B cell (primary cell): ENCODE data around the gene PRR3. TPM values are rescaled to one million over a fixed set of nuclear protein-coding genes. Genes with fewer than 3 reads are reported as not detected.

Experiments
- ATAC-seq: fragments of 200-7000 bp; cut with Tn5 transposase; one replicate; pipeline ENCODE4 v1.10.0; 2021; ENCODE audit warnings: low read depth, mild to moderate bottlenecking, moderate number of reproducible peaks, moderate library complexity
- CTCF ChIA-PET: fragments of 350-600 bp; sonication (Branson Sonifier 250); formaldehyde crosslinking; loops from one replicate; lab custom pipeline; 2021; ENCODE audit warnings: antibody characterized with exemption, inconsistent platforms; lab: Charles Lee
- POLR2A ChIA-PET: fragments of 350-600 bp; sonication (Branson Sonifier 250); formaldehyde crosslinking; loops from one replicate; lab custom pipeline; 2021; ENCODE audit warnings: antibody characterized with exemption; lab: Charles Lee
- DNase-seq: peaks from one replicate; pipeline ENCODE4 v3.0.0; 2013
- H2AFZ ChIP-seq: 2 replicates; pipeline ENCODE4 v1.6.1; 2012; ENCODE audit warnings: mild to moderate bottlenecking, low read depth, low read length; ENCODE audit not compliant: insufficient read depth, poor library complexity, severe bottlenecking
- H3K27ac ChIP-seq, 2 donors: 1 replicate in 1 of 2; 2 replicates in 1 of 2; pipeline ENCODE4 v1.5.1; 2012 to 2013; ENCODE audit warnings: low read length in 2 of 2, mild to moderate bottlenecking in 2 of 2, moderate library complexity in 1 of 2
- H3K27me3 ChIP-seq, 4 experiments: fragments of 200-600 bp in 1 of 4; sonication (generic) in 1 of 4; replicated peaks in 1 of 4; 1 replicate in 2 of 4; 2 replicates in 2 of 4; pipeline versions ENCODE4 v1.6.1 to v1.7.0; 2013 to 2016; ENCODE audit warnings: low read length in 3 of 4, mild to moderate bottlenecking in 2 of 4, mixed read lengths in 1 of 4, moderate library complexity in 1 of 4; ENCODE audit not compliant: insufficient read depth in 4 of 4, control insufficient read depth in 3 of 4; ENCODE audit errors: control extremely low read depth in 1 of 4
- H3K36me3 ChIP-seq, 2 experiments: replicated peaks in 1 of 2; 1 replicate in 1 of 2; 2 replicates in 1 of 2; pipeline versions ENCODE4 v1.6.1 to v1.7.1; 2013; ENCODE audit warnings: low read length in 1 of 2; ENCODE audit not compliant: insufficient read depth in 2 of 2, control insufficient read depth in 1 of 2; ENCODE audit errors: control extremely low read depth in 1 of 2, extremely low read depth in 1 of 2
- H3K4me1 ChIP-seq, 2 donors: fragments of 200-600 bp in 1 of 2; sonication (generic) in 1 of 2; 1 replicate in 1 of 2; 2 replicates in 1 of 2; pipeline versions ENCODE4 v1.5.1 to v1.6.1; 2013 to 2017; ENCODE audit warnings: low read length in 2 of 2; ENCODE audit not compliant: control insufficient read depth in 2 of 2, insufficient read depth in 2 of 2
- H3K4me2 ChIP-seq: replicated peaks from 2 replicates; pipeline ENCODE3; 2012; ENCODE audit warnings: mild to moderate bottlenecking, low read depth, low read length; ENCODE audit not compliant: poor library complexity, severe bottlenecking
- H3K4me3 ChIP-seq, 5 experiments: fragments of 200-600 bp in 1 of 5; sonication (generic) in 1 of 5; 1 replicate in 3 of 5; 2 replicates in 2 of 5; pipeline versions ENCODE4 v1.5.1 to v1.7.0; 2011 to 2016; ENCODE audit warnings: low read length in 4 of 5, mild to moderate bottlenecking in 4 of 5, low read depth in 2 of 5, control low read depth in 1 of 5, moderate library complexity in 1 of 5; ENCODE audit not compliant: insufficient read depth in 1 of 5; ENCODE audit errors: control extremely low read depth in 1 of 5, extremely low read depth in 1 of 5
- H3K79me2 ChIP-seq: fragments of 200-600 bp; sonication (generic); one replicate; pipeline ENCODE4 v1.6.0; 2016; ENCODE audit warnings: low read length; ENCODE audit not compliant: control insufficient read depth, insufficient read depth
- H3K9ac ChIP-seq: fragments of 200-600 bp; sonication (generic); 2 replicates; pipeline ENCODE4 v1.6.1; 2017; ENCODE audit warnings: mild to moderate bottlenecking, low read length, moderate library complexity
- H3K9me3 ChIP-seq, 3 donors: one replicate each; pipeline versions ENCODE4 v1.6.1 to v1.7.1; 2013; ENCODE audit warnings: low read length in 2 of 3; ENCODE audit not compliant: control insufficient read depth in 2 of 3, insufficient read depth in 1 of 3; ENCODE audit errors: control extremely low read depth in 1 of 3
- H4K20me1 ChIP-seq: 2 replicates; pipeline ENCODE4 v1.6.0; 2012; ENCODE audit warnings: mild to moderate bottlenecking, low read length; ENCODE audit not compliant: insufficient read depth, control insufficient read depth, poor library complexity, severe bottlenecking
- H3K27ac Mint-ChIP-seq: one replicate; pipeline ENCODE4 v1.8.0; 2021; ENCODE audit warnings: mixed read lengths
- H3K27me3 Mint-ChIP-seq: one replicate; pipeline ENCODE4 v1.8.0; 2021; ENCODE audit warnings: mixed read lengths
- H3K4me1 Mint-ChIP-seq: one replicate; pipeline ENCODE4 v1.8.0; 2021; ENCODE audit warnings: mixed read lengths
- H3K4me3 Mint-ChIP-seq: one replicate; pipeline ENCODE4 v1.8.0; 2021; ENCODE audit warnings: mixed read lengths
- H3K9me3 Mint-ChIP-seq: one replicate; pipeline ENCODE4 v1.8.0; 2022; ENCODE audit warnings: mixed read lengths; ENCODE audit not compliant: insufficient read depth
- CTCF ChIP-seq: fragments of 200-600 bp; IDR thresholded peaks from one replicate; pipeline ENCODE4 v1.8.0; 2022; ENCODE audit warnings: antibody characterized with exemption, mild to moderate bottlenecking
- EZH2 ChIP-seq: IDR thresholded peaks from 2 replicates; pipeline ENCODE4 v1.6.1; 2012; ENCODE audit warnings: borderline replicate concordance, low read depth, mild to moderate bottlenecking, moderate library complexity, low read length; ENCODE audit not compliant: insufficient read depth, poor library complexity, severe bottlenecking
- WGBS: methylation state at CpG from one replicate; pipeline ENCODE4 v1.1.5; 2013; ENCODE audit warnings: missing lambda C conversion rate; ENCODE audit not compliant: insufficient coverage; 5-methylcytosine and 5-hydroxymethylcytosine counted together
- intact Hi-C: fragments of 100-400 bp; cut with micrococcal nuclease; formaldehyde crosslinking; loops from one replicate; pipeline ENCODE4 v1.10.0; 2022
- polyA plus RNA-seq: library from polyadenylated mRNA; depleted of rRNA; stranded (reverse); fragments of >200 nt; gene quantifications from 2 replicates; pipeline ENCODE4 v1.2.3, GENCODE V29; 2012
- total RNA-seq, 2 donors: library from RNA; stranded (reverse); fragments of 120-200 nt in 1 of 2; gene quantifications; 1 replicate in 1 of 2; 2 replicates in 1 of 2; pipeline versions ENCODE4 v1.2.3 to v1.2.4, GENCODE V29; 2013 to 2022

PRR3 gene
- total and polyA plus RNA-seq, 2 donors (not counting 1 experiment from before 2014, with no cell fraction given) = 15.0 to 30.3 TPM

GRCh38 chr6:30557683-30557981, 537 bp downstream of the PRR3 start:
- peaks cover 47% of the 10 kb centered on the region for H3K79me2 ChIP-seq
- H3K4me3 Mint-ChIP-seq = peak overlapping the region; percentile 99
- peak overlapping the region; percentile 99 for H3K9ac ChIP-seq
- H3K27me3 Mint-ChIP-seq = no peaks in the 10 kb centered on the region
- H3K4me1 ChIP-seq = peaks cover 19 to 27% of the 10 kb centered on the region in 2 donors
- peak overlapping the region; percentile 81 to 100 (median 94) for H3K4me3 ChIP-seq
- H2AFZ ChIP-seq = peak overlapping the region; percentile 85
- POLR2A ChIA-PET = interaction anchor here (0.6 to 3.4 kb wide), 8 partner anchors 13 to 1095 kb away, joined by 3 to 16 read pairs (median 8); partner anchors contain the start of genes ABCF1, BAG6 and MDC1
- peaks cover 33% of the 10 kb centered on the region for H3K4me1 Mint-ChIP-seq
- CTCF ChIA-PET = interaction anchor here (0.8 to 8.1 kb wide), 6 partner anchors 15 to 173 kb away, joined by 3 to 94 read pairs (median 4); no protein-coding TSS in a partner anchor
- TF ChIP-seq CTCF (no peak), EZH2 (no peak)
- H4K20me1 ChIP-seq = peaks cover 5% of the 10 kb centered on the region
- no peaks in the 10 kb centered on the region for H3K9me3 ChIP-seq
- peak overlapping the region; percentile 91 to 95 for H3K27ac ChIP-seq
- H3K27ac Mint-ChIP-seq = peak overlapping the region; percentile 99
- DNase-seq (no peak), ATAC-seq (no peak)
- intact Hi-C loops = loop anchor here (5.0 kb wide), 1 partner anchor 115 kb away; the partner anchor contains the start of gene DHX16
- no peaks in the 10 kb centered on the region for H3K27me3 ChIP-seq
- WGBS = 0% methylated on average over 3 of the region's 6 CpGs
- H3K4me2 ChIP-seq = peak overlapping the region; percentile 98
- H3K9me3 Mint-ChIP-seq = no peaks in the 10 kb centered on the region
- peaks cover 0 to 26% of the 10 kb centered on the region in 2 experiments for H3K36me3 ChIP-seq

- peaks cover 43% of the 10 kb centered on the region for H3K79me2 ChIP-seq
- H3K27me3 ChIP-seq = no peaks in the 10 kb centered on the region
- H4K20me1 ChIP-seq = peaks cover 5% of the 10 kb centered on the region
- H3K9ac ChIP-seq = no peak overlapping the region
- ChIA-PET CTCF (interaction anchor here (0.9 kb wide), 1 partner anchor 17 kb away, joined by 4 read pairs; no protein-coding TSS in a partner anchor), POLR2A (interaction anchor here (1.2 kb wide), 1 partner anchor 10 kb away, joined by 3 read pairs; the partner anchor contains the start of gene ABCF1)
- WGBS = no CpG with 5 or more reads among the region's 3 CpGs
- no peaks in the 10 kb centered on the region for H3K9me3 ChIP-seq
- no peak overlapping the region for H3K27ac ChIP-seq
- intact Hi-C loops = no loop called here
- peaks cover 12 to 14% of the 10 kb centered on the region in 2 donors for H3K4me1 ChIP-seq
- H3K36me3 ChIP-seq = peaks cover 0 to 14% of the 10 kb centered on the region in 2 experiments
- H3K4me2 ChIP-seq = no peak overlapping the region
- no peak overlapping the region for H3K4me3 ChIP-seq
- ATAC-seq (no peak), DNase-seq (no peak)
- no peaks in the 10 kb centered on the region for H3K27me3 Mint-ChIP-seq
- H3K27ac Mint-ChIP-seq = no peak overlapping the region
- no peak overlapping the region for H3K4me3 Mint-ChIP-seq
- H3K9me3 Mint-ChIP-seq = no peaks in the 10 kb centered on the region
- TF ChIP-seq EZH2 (no peak), CTCF (no peak)
- H2AFZ ChIP-seq = no peak overlapping the region
- peaks cover 27% of the 10 kb centered on the region for H3K4me1 Mint-ChIP-seq
Measured at GRCh38 chr6:30560930-30561329, 3.8 kb downstream of the PRR3 start.
